GM19023 (cell line): ENCODE data around the gene GLCE.
"Not testable (repeated sequence)": the region's sequence is repeated elsewhere in the genome, so short reads cannot be mapped to it uniquely, and the experiment has no call there.

Experiments
- ATAC-seq: cut with Tn5 transposase; IDR thresholded peaks from one replicate; pipeline ENCODE4 v1.9.1; 2021; ENCODE audit warnings: mild to moderate bottlenecking, moderate library complexity; ENCODE audit not compliant: unreplicated experiment

Gene GLCE

DNA sequence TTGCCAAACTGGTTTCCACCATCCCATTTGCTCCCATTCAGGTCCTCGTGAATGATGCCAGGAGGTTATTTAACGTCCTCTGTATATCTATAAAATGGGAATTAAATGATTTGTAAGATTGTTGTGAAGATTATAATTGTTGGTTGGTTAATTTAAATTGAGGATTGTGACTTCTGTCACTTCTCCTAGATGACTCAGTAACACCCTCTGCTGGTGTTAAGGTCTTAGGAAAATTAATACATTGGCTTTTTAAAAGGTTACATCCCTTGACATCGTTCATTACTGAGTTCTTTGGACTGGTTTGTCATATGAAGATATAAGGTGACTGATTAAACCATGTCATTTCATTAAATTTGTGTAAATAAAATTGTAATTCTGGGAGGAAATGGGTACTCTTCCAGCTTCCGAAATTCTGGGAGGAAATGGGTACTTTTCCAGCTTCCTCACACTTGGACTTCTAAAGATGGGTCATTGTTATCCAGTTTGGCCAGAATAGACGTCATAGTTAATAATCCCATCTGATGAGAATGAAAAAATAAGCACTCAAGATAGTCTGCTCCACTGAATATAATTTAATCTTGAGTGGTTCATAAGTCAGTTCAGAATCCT, 105.0 kb downstream of the GLCE start:
- ATAC-seq = no peak

DNA sequence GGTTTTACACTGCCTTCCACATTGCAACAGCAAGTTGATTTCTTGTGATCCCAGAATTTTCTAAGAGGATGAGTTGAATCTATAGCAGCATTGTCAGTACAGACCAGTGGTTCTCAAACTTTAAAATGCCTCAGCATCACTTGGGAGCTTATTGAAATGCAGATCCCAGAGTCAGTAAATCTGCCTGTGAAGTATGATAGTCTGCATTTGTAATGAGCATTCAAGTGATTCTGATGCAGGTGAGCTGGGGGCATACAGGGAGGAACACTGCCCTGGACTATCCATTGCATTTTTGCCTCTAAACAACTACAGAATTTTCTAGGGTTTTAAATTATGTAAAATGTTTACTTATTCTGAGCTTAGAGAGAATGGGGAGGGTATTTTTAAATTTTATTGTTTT, 110.8 kb downstream of the GLCE start:
- no peak for ATAC-seq

DNA sequence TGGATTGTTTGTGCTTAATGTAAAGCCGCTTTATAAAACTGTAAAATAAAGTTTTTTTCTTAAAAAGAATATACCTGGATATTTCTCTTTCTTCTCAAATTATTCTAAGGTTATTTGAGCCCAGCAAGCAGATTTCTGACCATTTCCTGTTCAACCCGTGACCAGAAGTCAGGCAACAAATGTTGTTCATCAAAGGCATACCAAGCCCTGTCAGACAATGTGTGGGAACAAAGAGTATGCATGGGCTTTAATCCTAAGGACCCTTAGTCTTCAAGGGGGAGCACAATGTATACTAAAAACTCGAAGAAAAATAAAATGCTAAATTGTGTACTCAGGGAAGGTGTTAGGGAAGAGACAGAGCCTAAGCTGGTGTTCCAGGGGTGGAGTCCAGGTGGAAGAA, 111.7 kb downstream of the GLCE start:
- ATAC-seq = no peak

DNA sequence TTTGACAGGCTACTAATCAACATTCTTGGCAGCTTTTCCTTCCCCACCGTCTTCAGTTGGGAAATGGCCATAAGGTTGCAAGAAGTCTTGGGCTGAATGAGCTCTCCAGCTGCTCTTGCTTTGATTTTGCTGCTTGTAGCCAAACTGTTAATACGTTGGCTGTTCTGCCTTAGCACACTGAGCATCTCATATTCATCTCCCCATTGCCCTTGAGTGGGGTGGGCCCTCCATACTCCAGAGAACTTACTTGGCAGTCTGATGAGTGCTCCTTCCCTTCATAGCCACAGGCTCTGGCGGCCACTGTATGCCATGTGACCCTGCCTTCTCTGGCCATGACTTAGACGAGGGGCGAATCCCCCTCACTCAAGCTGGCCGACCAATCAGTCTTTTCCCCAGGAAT, 112.5 kb downstream of the GLCE start:
- no peak for ATAC-seq

DNA sequence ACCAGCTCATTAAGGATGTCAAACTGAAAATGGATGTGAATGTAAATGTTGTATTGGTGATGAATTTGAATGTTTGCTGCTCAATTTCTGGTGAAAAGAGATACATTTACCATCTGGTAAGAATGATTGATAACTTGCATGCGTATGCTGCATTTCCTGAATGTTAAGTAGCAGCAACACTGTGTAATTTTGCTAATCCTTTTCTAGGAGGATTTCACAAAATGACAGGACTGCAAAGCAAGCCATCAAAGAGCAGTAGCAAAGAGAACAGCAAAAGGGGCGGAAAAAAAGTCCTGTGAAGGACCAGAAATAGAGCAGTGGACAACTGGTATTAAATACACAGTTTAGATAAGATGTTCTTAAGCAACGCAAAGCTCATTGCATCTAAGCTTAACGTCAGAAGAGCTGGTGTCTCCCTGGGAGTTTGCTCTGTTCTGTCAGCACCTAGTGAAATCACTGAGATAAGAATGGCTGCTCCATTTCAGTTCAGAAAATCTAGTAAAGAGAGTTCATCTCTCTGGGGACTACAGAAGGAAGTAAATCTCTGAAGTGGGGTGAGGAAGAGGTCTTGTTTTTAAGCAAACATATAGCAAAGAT, 114.7 kb downstream of the GLCE start:
- ATAC-seq = no peak

DNA sequence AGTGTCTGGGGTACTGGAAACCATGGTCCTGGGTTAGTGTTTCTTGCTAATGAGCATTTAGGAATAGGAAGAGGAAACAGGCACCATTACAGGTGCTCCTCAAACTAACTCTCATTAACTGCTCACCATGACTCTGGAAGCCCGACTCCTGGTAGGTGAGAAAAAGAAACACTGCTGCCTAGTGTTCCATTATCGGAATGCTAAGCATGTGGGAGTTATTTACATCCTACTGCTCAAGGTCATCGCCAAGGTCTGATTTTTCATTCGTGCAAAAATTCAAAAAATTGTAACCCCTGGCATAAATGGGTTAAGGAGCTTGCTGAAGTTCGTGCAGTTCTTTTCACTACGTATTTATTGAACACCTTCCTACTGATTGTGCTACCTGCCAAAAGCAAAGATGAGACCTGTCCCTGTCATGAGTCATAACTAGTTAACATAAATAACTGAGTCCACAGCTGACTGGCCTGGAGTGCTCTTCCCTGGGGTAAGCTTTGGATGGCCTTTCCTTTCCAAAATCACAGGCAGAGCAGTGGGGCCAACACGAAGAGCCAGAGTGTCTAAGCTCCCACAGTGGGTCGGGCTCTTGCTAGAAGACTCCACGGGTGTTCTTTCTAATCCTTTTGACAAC, 115.6 kb downstream of the GLCE start:
- ATAC-seq = no peak

DNA sequence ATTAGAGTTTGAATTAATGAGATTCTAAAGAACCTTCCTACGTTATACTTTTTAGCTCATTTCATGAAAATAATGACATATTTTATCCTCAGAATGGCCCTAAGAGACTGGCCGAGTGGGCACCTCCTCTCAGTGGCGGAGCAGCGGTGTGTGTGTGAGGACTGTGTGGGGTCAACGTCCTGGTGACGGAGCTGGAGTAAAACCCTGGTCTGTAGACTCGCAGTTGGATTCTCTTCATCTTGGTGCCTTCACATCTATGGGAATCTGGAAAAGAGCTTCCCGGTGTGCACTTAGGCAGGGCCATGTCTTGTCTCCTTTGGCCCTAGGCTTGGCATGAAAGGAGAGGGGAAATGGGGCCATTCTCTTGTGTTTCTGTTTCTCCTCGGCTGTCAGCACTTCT, 116.9 kb downstream of the GLCE start:
- ATAC-seq = no peak

DNA sequence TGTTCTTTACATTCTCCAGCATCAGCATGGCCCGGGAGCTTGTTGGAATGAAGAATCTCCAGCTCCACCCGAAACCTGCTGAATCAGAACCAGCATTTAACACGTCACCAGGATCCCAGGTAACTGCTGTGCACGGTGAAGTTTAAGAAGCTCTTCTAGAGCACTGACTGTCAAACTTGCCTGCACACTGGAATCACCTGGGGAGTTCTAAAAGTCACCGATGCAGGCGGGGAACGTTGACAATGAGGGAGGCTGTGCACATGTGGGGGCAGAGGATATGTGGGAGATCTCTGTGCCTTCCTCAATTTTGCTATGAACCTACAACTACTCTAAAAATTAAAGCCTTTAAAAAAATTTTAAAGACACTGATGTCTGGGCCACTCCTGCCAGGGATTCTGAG, 119.2 kb downstream of the GLCE start:
- no peak for ATAC-seq

DNA sequence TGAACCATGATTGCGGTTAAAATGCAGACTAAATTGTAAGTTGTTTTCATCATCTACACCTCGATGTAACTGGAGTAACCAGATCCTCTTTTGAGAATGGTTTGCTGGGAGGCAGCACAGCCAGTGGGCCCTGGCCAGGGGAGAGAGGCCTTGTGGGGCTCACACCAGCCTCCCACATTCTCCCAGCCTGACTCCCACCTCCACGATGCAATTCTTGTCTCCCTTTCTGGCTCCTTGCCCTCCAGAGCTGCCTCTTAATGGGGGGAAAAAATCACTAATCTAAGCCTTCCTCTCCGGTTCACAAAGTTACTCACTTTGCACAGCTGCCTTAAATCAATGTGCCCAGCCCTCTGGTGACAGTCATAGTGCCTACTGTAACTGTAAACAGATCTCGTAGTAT, 120.3 kb downstream of the GLCE start:
- no peak for ATAC-seq

DNA sequence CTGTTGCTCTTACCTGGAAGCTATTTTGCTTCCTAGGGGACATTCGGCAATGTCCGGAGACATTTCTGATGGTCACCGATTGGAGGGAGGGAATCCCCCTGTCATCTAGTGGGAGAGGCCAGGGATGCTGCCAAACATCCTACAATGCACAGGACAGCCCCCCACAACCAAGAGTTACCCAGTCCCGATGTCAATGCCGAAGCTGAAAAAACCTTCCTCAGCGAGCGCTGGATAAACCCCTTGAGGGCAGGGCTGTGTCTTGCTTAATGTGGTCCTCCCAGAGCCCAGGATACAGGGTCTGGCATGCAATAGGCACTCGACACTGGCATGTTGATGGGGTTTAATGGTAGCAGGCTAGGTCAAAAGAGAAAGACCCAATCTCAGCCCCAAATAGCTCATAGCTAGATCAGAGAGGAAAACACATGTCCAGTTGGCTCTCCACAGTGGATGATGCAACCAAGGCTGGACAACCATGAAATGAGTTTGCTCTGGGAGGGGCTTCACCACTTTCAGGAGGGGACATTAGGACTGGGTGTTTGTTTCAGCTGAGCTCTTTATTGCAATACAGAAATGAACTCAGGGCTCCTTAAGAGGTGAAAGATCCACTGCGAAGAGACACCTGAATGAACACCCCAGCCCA, 121.8 kb downstream of the GLCE start:
- no peak for ATAC-seq

DNA sequence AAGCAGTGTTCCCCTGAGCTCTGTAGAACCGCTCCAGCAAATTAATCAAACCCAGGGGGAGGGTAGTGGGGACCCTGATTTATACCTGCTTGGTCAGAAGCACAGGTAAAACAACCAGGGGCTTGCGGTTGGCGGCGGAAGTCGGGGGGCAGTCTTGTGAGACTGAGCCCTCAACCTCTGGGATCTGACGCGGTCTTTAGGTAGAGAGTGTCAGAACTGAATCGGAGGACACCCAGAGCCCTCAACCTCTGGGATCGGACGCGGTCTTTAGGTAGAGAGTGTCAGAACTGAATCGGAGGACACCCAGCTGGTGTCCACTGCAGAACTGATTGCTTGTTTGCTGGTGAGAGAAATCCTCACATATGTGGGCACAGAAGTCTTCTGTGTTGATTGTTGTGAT, 125.4 kb downstream of the GLCE start:
- no peak for ATAC-seq

DNA sequence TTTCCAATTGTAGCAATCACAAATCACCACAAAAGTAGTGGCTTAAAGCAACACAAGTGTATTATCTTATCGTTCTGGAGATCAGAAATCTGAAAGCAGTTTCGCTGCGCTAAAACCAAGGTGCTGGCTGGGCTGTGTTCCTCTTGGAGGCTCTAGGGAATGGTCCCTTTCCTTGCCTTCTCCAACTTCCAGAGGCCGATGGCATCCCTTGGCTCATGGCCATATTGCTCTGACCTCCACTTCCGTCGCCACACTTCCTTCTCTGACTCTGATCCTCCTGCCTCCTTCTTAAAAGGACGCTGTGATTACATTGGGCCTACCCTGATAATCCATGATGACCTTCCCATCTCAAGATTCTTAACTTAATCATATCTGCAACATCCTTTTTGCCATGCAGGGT, 127.6 kb downstream of the GLCE start:
- ATAC-seq = no peak

DNA sequence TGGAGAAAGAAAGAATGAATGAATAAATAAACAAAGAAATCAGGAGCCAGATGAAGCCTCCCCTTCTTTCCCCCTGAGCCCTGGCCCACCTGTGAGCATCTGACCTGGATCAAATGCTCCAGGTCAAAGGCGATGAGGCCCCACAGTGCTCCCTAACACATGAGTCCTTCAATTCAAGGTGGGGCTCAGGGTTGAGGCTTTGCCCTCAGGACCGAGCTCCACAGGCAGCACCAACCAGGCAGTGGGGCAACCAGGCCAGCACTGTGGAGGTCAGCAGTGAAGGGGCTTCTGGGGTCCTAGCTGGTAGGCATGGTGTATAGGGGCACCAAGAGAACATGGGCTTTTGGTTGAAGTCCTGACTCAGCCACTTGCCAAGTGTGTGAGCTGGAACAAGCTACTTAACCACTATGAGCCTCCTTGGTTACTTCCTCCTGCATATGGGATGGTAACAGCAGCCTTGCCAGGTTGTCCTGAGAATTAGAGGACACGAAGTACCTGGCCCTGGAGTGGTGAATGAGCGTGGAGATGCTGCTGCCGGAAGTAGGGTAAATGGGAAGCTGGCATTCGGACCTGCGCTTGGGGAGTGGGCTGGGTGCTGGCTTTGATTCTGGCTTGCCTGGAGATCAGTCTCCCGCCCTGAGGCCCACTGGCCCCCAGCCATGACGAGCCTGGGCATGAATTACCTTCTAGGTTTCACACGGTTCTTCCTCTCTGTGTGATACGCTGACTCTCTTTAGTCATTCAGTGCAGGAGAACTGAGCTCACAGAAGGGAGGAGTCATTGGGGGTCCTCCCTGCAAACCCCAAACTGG, 128.3 kb downstream of the GLCE start:
- no peak for ATAC-seq

DNA sequence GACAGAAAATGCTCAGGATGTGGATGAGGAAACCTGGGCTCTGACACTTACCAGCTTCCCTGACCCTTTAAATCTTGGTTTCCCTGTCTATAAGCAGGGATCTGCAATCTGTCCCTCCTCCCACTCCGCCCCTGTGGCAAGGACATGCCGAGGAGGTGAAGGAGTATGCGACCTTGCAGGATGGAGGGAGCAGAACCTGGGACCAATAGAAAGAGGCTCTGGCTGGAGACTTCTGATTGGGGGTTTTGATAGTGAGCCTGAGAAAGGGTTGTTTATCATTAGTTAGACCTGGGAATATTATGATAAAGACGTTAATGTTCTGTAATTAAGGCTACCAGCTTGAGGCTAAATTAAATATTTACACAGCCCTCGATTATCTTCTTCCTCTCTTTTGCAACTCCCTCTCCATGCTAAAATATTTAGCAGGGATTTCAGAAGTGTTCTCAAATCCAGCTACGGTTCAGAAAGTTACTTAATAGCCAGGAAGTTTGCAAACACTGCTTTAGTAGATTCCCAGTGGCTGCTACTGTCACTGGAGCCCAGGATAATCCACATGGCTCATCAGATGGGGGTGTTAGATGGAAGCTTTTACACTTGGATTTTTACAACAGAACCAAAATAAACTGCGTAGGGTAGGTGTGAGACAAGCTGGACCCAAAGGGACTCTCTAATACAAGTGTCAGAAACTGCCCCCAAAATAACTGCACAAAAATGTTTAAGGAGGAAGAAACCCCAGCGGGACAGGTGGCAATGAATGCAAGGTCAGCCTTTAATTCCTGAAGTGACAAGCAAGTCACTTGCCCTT, 129.1 kb downstream of the GLCE start:
- no peak for ATAC-seq

DNA sequence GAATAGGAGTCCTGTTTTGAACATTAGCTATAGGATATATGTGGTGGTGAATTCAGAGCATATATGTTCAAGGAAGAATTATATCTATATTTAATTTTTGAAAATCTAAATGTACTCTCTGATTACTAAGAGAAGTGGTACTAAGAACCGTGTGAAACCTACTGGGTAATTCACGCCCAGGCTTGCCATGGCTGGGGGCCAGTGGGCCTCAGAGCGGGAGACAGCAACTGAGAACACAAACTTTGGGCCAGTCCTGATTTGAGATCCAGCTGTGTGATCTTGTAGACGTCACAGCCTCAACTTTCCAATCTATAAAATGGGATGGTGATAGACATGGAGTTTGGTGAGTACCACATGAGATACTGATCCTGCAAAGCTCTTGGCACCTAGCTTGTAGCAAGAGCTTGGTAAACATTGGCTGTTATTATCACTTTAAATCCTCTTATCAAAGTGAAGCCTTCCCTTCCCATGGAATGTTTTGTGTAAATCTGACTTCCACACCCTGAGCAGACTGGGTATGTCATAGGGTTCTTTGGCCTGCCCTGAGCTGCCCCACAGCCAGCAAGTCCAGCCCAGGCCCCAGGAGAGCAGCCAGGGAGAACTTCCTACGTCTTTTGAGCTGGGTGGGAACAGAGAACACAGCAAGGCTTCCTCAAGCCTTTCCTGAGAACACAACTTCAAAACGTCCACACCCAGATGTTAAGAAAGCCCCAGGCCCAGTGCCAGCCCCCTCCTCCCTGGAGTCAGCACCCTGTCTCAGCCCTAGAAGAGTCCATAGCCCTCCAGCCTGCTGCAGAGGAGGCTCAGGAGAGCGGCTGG, 130.1 kb downstream of the GLCE start:
- no peak for ATAC-seq

DNA sequence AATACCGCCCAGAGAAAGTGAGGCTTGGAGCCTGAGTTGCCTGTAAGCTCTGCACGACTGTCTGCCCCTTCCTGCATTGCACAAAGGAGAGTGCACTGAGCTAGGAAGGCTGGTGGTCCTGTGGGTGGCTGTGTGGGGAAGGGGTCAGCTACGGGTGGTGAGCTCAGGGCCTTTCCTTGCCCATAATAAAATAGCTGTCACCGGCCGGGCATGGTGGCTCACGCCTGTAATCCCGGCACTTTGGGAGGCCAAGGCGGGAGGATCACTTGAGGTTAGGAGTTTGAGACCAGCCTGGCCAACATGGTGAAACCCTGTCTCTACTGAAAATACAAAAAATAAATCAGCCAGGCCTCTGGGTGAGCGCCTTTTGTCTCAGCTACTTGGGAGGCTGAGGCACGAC, 131.2 kb downstream of the GLCE start:
- not testable (repeated sequence) for ATAC-seq

DNA sequence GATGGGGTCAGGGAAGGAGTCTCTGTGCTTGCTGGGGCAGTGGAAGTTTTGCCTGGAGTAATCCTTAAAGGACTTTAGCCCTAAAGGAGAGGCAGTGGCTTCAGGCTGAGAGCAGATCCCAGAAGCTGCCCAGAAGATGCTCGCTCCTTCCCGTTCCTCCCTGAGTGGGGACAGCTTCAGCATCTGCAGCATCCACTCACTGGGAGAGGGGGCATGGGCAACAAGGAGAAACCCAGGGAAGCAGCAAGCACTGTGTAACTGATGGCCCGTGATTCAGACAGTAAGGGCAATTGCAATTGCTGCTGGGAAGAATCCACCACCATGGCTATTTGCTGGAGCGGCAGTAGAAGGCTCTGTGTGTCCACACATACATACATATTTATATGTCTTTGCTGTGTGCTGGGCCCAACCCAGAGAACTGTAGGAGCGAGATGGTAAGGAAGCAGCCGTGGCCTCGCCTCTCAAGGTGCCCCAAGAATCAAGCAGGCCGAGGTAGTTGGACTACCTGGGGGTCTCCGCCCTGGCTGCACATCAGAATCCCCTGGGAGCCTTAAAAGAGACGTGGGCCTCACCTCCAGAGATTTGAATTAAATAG, 132.5 kb downstream of the GLCE start:
- ATAC-seq = no peak

DNA sequence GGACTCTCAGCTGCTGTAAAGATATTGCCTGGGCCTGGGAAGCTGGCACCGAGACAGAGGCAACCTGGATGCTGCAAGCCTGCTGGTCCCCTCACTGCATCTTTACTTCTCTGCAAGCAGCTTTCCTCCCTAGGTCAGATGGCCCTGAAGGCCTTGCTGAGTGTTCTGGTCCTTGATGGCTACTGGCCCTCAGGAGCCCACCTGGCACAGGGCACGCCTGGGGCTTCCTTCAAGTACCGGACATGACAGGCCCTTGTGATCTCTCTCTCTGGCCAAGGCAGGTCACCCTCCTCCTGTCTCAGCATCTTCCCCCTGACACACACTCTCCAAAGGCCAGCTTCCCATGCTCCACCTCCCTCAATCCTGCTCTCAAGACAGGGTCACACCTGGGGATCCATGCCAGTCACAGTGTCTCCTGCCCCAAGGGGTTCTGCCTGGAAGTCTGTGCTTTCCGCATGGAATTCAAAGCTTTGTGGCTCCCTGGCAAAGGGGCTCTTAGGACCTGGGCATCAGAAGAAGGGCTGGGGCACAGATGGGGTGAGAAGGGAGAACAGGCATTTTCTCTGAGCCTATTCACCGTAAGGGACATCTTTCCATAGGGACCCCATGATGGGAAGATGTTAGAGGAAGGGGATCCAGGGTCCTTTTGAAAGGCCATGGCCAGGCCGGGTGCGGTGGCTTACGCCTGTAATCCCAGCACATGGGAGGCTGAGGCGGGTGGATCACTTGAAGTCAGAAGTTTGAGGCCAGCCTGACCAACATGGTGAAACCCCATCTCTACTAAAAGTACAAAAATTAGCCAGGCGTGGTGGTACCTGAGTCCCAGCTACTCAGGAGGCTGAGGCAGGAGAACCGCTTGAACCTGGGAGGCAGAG, 133.5 kb downstream of the GLCE start:
- no peak for ATAC-seq
